Measurements from ENCODE around the gene BMS1.
"Not testable (repeated sequence)": the region's sequence is repeated elsewhere in the genome, so short reads cannot be mapped to it uniquely, and the experiment has no call there.

BMS1 gene, protein sequence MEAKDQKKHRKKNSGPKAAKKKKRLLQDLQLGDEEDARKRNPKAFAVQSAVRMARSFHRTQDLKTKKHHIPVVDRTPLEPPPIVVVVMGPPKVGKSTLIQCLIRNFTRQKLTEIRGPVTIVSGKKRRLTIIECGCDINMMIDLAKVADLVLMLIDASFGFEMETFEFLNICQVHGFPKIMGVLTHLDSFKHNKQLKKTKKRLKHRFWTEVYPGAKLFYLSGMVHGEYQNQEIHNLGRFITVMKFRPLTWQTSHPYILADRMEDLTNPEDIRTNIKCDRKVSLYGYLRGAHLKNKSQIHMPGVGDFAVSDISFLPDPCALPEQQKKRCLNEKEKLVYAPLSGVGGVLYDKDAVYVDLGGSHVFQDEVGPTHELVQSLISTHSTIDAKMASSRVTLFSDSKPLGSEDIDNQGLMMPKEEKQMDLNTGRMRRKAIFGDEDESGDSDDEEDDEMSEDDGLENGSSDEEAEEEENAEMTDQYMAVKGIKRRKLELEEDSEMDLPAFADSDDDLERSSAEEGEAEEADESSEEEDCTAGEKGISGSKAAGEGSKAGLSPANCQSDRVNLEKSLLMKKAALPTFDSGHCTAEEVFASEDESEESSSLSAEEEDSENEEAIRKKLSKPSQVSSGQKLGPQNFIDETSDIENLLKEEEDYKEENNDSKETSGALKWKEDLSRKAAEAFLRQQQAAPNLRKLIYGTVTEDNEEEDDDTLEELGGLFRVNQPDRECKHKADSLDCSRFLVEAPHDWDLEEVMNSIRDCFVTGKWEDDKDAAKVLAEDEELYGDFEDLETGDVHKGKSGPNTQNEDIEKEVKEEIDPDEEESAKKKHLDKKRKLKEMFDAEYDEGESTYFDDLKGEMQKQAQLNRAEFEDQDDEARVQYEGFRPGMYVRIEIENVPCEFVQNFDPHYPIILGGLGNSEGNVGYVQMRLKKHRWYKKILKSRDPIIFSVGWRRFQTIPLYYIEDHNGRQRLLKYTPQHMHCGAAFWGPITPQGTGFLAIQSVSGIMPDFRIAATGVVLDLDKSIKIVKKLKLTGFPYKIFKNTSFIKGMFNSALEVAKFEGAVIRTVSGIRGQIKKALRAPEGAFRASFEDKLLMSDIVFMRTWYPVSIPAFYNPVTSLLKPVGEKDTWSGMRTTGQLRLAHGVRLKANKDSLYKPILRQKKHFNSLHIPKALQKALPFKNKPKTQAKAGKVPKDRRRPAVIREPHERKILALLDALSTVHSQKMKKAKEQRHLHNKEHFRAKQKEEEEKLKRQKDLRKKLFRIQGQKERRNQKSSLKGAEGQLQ
- long read RNA-seq, full-length matches to known transcripts = 85 of 506 reads
- long read RNA-seq, partial matches to known transcripts = 366 of 506 reads
- long read RNA-seq, other reads (novel, unspliced or antisense) = 55 of 506 reads

DNA sequence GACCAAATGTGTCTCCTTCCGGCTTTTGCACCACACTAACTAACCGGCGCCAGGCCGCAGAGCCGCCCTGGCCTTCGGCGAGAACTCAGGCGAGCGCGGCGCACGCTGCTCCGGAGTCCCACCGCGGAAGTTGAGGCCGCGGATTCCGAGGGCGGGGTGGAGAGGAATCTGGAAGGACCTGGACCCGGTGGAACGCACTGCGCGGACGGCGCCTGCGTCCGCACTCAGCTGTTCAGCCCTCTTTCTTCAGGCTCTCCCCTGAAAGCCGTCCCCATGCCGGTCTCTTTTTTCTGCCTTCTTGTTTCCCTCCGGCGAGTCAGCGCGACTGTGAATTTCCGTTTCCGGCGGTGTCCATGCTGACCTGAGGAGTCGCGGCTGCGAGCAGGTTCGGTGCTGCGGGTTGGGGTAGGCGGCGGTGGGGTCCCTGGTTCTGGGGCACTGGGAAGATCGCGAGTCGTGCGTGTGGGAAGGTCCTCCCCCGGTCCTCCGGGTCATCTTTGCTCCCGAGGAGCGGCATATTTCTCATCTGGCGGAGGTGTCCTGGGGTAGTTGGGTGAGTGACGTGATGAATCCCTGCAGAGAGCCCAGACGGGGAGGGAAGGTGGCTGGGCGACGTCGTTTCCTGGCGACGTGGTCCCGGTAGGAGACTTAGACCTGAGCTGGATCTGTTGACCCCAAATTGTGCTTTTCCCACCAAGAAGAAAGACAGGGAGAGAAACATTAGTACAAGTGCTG lies at the start of gene BMS1:
TSS of gene BMS1 (plus strand) at position 350 of the 735 bp plus-strand sequence. CDS start 1,600 bp downstream, outside the sequence.
- Histone ChIP-seq H3K27ac (replicated peaks) (peak within 1 kb of the TSS; percentile 97), H3K4me3 (replicated peaks; ENCODE audit: insufficient read depth, low read length) (peak within 1 kb of the TSS; percentile 70), H3K27me3 (ENCODE audit: insufficient read depth, poor library complexity, severe bottlenecking) (no peaks in the 10 kb centered on the region)
- peak; percentile 96 for TF ChIP-seq POLR2AphosphoS5 (IDR thresholded peaks at IDR 0.05; ENCODE audit: low read depth)
- TF ChIP-seq, protein P1, sequence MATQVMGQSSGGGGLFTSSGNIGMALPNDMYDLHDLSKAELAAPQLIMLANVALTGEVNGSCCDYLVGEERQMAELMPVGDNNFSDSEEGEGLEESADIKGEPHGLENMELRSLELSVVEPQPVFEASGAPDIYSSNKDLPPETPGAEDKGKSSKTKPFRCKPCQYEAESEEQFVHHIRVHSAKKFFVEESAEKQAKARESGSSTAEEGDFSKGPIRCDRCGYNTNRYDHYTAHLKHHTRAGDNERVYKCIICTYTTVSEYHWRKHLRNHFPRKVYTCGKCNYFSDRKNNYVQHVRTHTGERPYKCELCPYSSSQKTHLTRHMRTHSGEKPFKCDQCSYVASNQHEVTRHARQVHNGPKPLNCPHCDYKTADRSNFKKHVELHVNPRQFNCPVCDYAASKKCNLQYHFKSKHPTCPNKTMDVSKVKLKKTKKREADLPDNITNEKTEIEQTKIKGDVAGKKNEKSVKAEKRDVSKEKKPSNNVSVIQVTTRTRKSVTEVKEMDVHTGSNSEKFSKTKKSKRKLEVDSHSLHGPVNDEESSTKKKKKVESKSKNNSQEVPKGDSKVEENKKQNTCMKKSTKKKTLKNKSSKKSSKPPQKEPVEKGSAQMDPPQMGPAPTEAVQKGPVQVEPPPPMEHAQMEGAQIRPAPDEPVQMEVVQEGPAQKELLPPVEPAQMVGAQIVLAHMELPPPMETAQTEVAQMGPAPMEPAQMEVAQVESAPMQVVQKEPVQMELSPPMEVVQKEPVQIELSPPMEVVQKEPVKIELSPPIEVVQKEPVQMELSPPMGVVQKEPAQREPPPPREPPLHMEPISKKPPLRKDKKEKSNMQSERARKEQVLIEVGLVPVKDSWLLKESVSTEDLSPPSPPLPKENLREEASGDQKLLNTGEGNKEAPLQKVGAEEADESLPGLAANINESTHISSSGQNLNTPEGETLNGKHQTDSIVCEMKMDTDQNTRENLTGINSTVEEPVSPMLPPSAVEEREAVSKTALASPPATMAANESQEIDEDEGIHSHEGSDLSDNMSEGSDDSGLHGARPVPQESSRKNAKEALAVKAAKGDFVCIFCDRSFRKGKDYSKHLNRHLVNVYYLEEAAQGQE (IDR thresholded peaks at IDR 0.05; ENCODE audit: insufficient replicate concordance, low read depth) = peak; percentile 78
- peak; percentile 100 for TF ChIP-seq GABPA (IDR thresholded peaks at IDR 0.05; ENCODE audit: low read depth)
- TF ChIP-seq SPI1 (IDR thresholded peaks at IDR 0.05; ENCODE audit: borderline replicate concordance, low read depth) = no peak; the same call in 1 of the 2 replicates
- peak; percentile 77 to 96 for DNase-seq (ENCODE audit: low read depth in 1 of 2, low spot score in 1 of 2)

DNA sequence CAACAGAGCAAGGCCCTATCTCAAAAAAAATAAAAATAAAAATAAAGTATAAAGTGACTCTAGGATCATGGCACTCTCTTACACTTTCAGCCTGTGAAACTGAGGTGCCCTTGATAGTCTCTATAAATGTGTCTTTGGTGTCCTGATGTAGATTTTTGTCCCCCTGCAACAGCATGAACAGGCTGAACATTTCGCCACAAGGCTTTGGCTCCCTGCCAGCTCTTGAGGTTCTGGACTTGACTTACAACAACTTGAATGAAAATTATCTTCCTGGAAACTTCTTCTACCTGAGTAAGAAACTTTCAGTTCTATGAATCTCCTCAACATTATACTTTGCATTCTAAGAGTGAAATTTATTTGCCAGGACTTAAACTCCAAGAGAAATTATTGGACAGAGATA lies 48.1 kb upstream of the BMS1 start:
- no peak for TF ChIP-seq SPI1 (IDR thresholded peaks at IDR 0.05; ENCODE audit: borderline replicate concordance, low read depth)
- TF ChIP-seq, protein P1 (IDR thresholded peaks at IDR 0.05; ENCODE audit: insufficient replicate concordance, low read depth) = no peak
- no peak for TF ChIP-seq POLR2AphosphoS5 (IDR thresholded peaks at IDR 0.05; ENCODE audit: low read depth)
- TF ChIP-seq GABPA (IDR thresholded peaks at IDR 0.05; ENCODE audit: low read depth) = no peak
- TF ChIP-seq, protein P2, sequence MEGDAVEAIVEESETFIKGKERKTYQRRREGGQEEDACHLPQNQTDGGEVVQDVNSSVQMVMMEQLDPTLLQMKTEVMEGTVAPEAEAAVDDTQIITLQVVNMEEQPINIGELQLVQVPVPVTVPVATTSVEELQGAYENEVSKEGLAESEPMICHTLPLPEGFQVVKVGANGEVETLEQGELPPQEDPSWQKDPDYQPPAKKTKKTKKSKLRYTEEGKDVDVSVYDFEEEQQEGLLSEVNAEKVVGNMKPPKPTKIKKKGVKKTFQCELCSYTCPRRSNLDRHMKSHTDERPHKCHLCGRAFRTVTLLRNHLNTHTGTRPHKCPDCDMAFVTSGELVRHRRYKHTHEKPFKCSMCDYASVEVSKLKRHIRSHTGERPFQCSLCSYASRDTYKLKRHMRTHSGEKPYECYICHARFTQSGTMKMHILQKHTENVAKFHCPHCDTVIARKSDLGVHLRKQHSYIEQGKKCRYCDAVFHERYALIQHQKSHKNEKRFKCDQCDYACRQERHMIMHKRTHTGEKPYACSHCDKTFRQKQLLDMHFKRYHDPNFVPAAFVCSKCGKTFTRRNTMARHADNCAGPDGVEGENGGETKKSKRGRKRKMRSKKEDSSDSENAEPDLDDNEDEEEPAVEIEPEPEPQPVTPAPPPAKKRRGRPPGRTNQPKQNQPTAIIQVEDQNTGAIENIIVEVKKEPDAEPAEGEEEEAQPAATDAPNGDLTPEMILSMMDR (IDR thresholded peaks at IDR 0.05; ENCODE audit: insufficient read depth, low read length) = no peak
- DNase-seq (ENCODE audit: low read depth in 1 of 2, low spot score in 1 of 2) = peak in 1 of 2 experiments; percentile 39
- Histone ChIP-seq H3K27ac (replicated peaks) (no peak overlapping the region), H3K4me3 (replicated peaks; ENCODE audit: insufficient read depth, low read length) (no peak overlapping the region), H3K27me3 (ENCODE audit: insufficient read depth, poor library complexity, severe bottlenecking) (no peaks in the 10 kb centered on the region)

DNA sequence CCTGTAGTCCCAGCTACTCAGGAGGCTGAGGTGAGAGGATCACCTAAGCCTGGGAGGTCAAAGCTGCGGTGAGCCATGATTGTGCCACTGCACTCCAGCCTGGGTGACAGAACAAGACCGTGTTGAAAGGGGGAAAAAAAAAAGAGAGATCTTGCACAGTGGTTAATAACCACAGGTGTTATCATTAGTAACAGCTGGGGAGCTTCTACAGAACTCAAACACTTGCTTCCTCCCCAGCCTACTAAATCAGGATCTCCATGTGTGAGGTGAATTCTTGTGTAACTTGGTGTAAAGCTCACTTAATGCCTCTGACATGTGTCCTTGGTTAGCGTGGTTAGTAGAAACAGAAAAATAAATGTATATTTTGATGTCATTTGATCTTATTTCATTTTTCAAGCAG lies 43.9 kb upstream of the BMS1 start:
- TF ChIP-seq, protein P2 (IDR thresholded peaks at IDR 0.05; ENCODE audit: insufficient read depth, low read length) = no peak
- no peak for TF ChIP-seq SPI1 (IDR thresholded peaks at IDR 0.05; ENCODE audit: borderline replicate concordance, low read depth)
- TF ChIP-seq POLR2AphosphoS5 (IDR thresholded peaks at IDR 0.05; ENCODE audit: low read depth) = no peak
- TF ChIP-seq, protein P1 (IDR thresholded peaks at IDR 0.05; ENCODE audit: insufficient replicate concordance, low read depth) = no peak
- TF ChIP-seq GABPA (IDR thresholded peaks at IDR 0.05; ENCODE audit: low read depth) = no peak

DNA sequence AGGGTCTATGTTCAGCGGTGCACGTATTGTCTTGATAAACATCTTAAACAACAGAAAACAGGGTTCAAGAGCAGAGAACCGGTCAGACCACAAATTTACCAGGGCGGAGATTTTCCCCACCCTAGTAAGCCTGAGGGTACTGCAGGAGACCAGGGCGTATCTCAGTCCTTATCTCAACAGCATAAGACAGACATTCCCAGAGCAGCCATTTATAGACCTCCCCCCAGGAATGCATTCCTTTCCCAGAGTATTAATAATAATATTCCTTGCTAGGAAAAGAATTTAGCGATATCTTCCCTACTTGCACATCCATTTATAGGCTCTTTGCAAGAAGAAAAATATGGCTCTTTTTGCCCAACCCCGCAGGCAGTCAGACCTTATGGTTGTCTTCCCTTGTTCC lies 41.1 kb upstream of the BMS1 start:
- DNase-seq (ENCODE audit: low read depth in 1 of 2, low spot score in 1 of 2); H3K4me3 ChIP-seq (replicated peaks; ENCODE audit: insufficient read depth, low read length); H3K27ac ChIP-seq (replicated peaks); H3K27me3 ChIP-seq (ENCODE audit: insufficient read depth, poor library complexity, severe bottlenecking): not testable (repeated sequence)

More for the DNA sequence above, 43.9 kb upstream of the BMS1 start:
- Histone ChIP-seq H3K4me3 (replicated peaks; ENCODE audit: insufficient read depth, low read length) (no peak overlapping the region), H3K27ac (replicated peaks) (no peak overlapping the region), H3K27me3 (ENCODE audit: insufficient read depth, poor library complexity, severe bottlenecking) (peaks cover 4% of the 10 kb centered on the region)
- no peak for DNase-seq (ENCODE audit: low read depth in 1 of 2, low spot score in 1 of 2)
